GM21423 (cell line): ENCODE measurements around the gene TTLL3.

Experiments
- ATAC-seq: cut with Tn5 transposase; IDR thresholded peaks from one replicate; pipeline ENCODE4 v1.9.1; 2021; ENCODE audit warnings: mild to moderate bottlenecking, moderate library complexity; ENCODE audit not compliant: unreplicated experiment

The TTLL3 gene

GRCh38 chr3:9781551-9781950 lies 28.5 kb upstream of the TTLL3 start:
- ATAC-seq, result no peak

- ATAC-seq, result no peak
Observed at GRCh38 chr3:9781978-9782603, 28.0 kb upstream of the TTLL3 start.

GRCh38 chr3:9782770-9783169 lies 27.3 kb upstream of the TTLL3 start:
- ATAC-seq, result no peak

GRCh38 chr3:9783954-9784353 lies 26.1 kb upstream of the TTLL3 start:
- ATAC-seq, result no peak

GRCh38 chr3:9784965-9785364 lies 25.1 kb upstream of the TTLL3 start:
- ATAC-seq, result no peak

GRCh38 chr3:9785602-9786001 lies 24.5 kb upstream of the TTLL3 start:
- no peak for ATAC-seq

- no peak for ATAC-seq
Observed at GRCh38 chr3:9786209-9786739, 23.8 kb upstream of the TTLL3 start.

- no peak for ATAC-seq
Observed at GRCh38 chr3:9786825-9787669, 23.0 kb upstream of the TTLL3 start.

- no peak for ATAC-seq
Observed at GRCh38 chr3:9787714-9788113, 22.3 kb upstream of the TTLL3 start.

- no peak for ATAC-seq
Observed at GRCh38 chr3:9791127-9791526, 18.9 kb upstream of the TTLL3 start.

GRCh38 chr3:9791790-9792404 lies 18.2 kb upstream of the TTLL3 start:
- no peak for ATAC-seq

- peak; percentile 79 for ATAC-seq
Observed at GRCh38 chr3:9792405-9793160, 17.5 kb upstream of the TTLL3 start, which contains the start of the genes ARPC4 and TADA3. ARPC4 (plus strand) TSS chr3:9793082; CDS start chr3:9793122, 40 bp downstream. TADA3 (minus strand) TSS chr3:9792473; CDS start chr3:9791466, 1,007 bp downstream.

- no peak for ATAC-seq
Observed at GRCh38 chr3:9793161-9793781, 16.8 kb upstream of the TTLL3 start.

GRCh38 chr3:9794400-9794799 lies 15.7 kb upstream of the TTLL3 start:
- no peak for ATAC-seq

- ATAC-seq, result no peak
Observed at GRCh38 chr3:9795207-9795606, 14.9 kb upstream of the TTLL3 start.

GRCh38 chr3:9797196-9797945 lies 12.7 kb upstream of the TTLL3 start:
- ATAC-seq, result no peak

GRCh38 chr3:9800529-9800928 lies 9.5 kb upstream of the TTLL3 start:
- ATAC-seq, result no peak

- no peak for ATAC-seq
Observed at GRCh38 chr3:9803494-9803893, 6.6 kb upstream of the TTLL3 start.

GRCh38 chr3:9804996-9805395 lies 5.1 kb upstream of the TTLL3 start:
- no peak for ATAC-seq

- ATAC-seq, result no peak
Observed at GRCh38 chr3:9806137-9806536, 3.9 kb upstream of the TTLL3 start.
